Fibroblast of lung (primary cell): Measurements from ENCODE around the gene SYT8.

Experiments
- CTCF ChIP-seq, 2 donors: IDR thresholded peaks in 1 of 2; conservative IDR thresholded peaks in 1 of 2; 1 replicate in 1 of 2; 2 replicates in 1 of 2; pipeline ENCODE4 v1.5.1; 2011 to 2012; ENCODE audit warnings: low read length in 2 of 2, control low read depth in 1 of 2, inconsistent platforms in 1 of 2, low read depth in 1 of 2, mild to moderate bottlenecking in 1 of 2
- EZH2 ChIP-seq: IDR thresholded peaks from 2 replicates; pipeline ENCODE4 v1.5.1; 2012; ENCODE audit warnings: low read length, control low read depth, mild to moderate bottlenecking; ENCODE audit errors: missing control alignments

GRCh38 chr11:1827931-1828330 lies 6.9 kb upstream of the SYT8 start:
- TF ChIP-seq CTCF (conservative IDR thresholded peaks at IDR 0.05 in 1 of 2, IDR thresholded peaks at IDR 0.05 in 1 of 2; ENCODE audit: low read depth in 1 of 2, low read length in 2 of 2) (no peak), EZH2 (no peak)
